MM.1S (cell line): ENCODE measurements around the gene TRPV4.

Experiments
- DNase-seq: peaks from one replicate; pipeline ENCODE4 v3.0.0-alpha.2; 2015
- H2AFZ ChIP-seq: fragments of 300-600 bp; sonication (generic); 2 replicates; pipeline ENCODE4 v1.6.0; 2016; ENCODE audit warnings: antibody characterized with exemption, low read length
- H3F3A ChIP-seq: fragments of 300-600 bp; sonication (generic); 2 replicates; pipeline ENCODE4 v1.6.1; 2016; ENCODE audit warnings: mild to moderate bottlenecking, antibody characterized with exemption, low read length, moderate library complexity, mixed read lengths; ENCODE audit not compliant: insufficient read depth
- H3K27ac ChIP-seq: fragments of 300-600 bp; sonication (generic); 2 replicates; pipeline ENCODE4 v1.5.1; 2016; ENCODE audit warnings: mild to moderate bottlenecking, low read length
- H3K27me3 ChIP-seq: fragments of 300-600 bp; sonication (generic); replicated peaks from 2 replicates; pipeline ENCODE4 v1.6.0; 2016; ENCODE audit warnings: low read length; ENCODE audit not compliant: insufficient read depth
- H3K36me3 ChIP-seq: fragments of 300-600 bp; sonication (generic); replicated peaks from 2 replicates; pipeline ENCODE4 v1.6.1; 2016; ENCODE audit warnings: mild to moderate bottlenecking, low read length, mixed read lengths; ENCODE audit not compliant: insufficient read depth
- H3K4me1 ChIP-seq: fragments of 300-600 bp; sonication (generic); 2 replicates; pipeline ENCODE4 v1.6.1; 2016; ENCODE audit warnings: low read length, mixed read lengths
- H3K4me2 ChIP-seq: fragments of 300-600 bp; sonication (generic); 2 replicates; pipeline ENCODE4 v1.6.0; 2016; ENCODE audit warnings: low read depth, low read length
- H3K4me3 ChIP-seq: fragments of 300-600 bp; sonication (generic); 2 replicates; pipeline ENCODE4 v1.5.1; 2016; ENCODE audit warnings: low read length, mixed read lengths
- H3K79me2 ChIP-seq: fragments of 300-600 bp; sonication (generic); 2 replicates; pipeline ENCODE4 v1.6.1; 2016; ENCODE audit warnings: mixed run types, low read length, mixed read lengths
- H3K9ac ChIP-seq: fragments of 300-600 bp; sonication (generic); 2 replicates; pipeline ENCODE4 v1.6.1; 2016; ENCODE audit warnings: low read length, mixed read lengths
- H3K9me2 ChIP-seq: fragments of 300-600 bp; sonication (generic); replicated peaks from 2 replicates; pipeline ENCODE4 v1.6.1; 2016; ENCODE audit warnings: mild to moderate bottlenecking, low read length, mixed read lengths; ENCODE audit not compliant: insufficient read depth
- H3K9me3 ChIP-seq: fragments of 300-600 bp; sonication (generic); replicated peaks from 2 replicates; pipeline ENCODE4 v1.6.1; 2016; ENCODE audit warnings: mild to moderate bottlenecking, low read length, mixed read lengths; ENCODE audit not compliant: insufficient read depth
- H4K20me1 ChIP-seq: fragments of 300-600 bp; sonication (generic); 2 replicates; pipeline ENCODE4 v1.6.1; 2016; ENCODE audit warnings: mild to moderate bottlenecking, low read length, moderate library complexity, mixed read lengths; ENCODE audit not compliant: insufficient read depth
- CTCF ChIP-seq: fragments of 300-600 bp; sonication (generic); IDR thresholded peaks from 2 replicates; pipeline ENCODE4 v1.5.1; 2016; ENCODE audit warnings: antibody characterized with exemption, low read length, mixed read lengths
- EZH2 ChIP-seq: fragments of 300-600 bp; sonication (generic); optimal IDR thresholded peaks from 2 replicates; pipeline ENCODE3; 2017; ENCODE audit warnings: low read depth, mild to moderate bottlenecking, antibody characterized with exemption, low read length, mixed read lengths
- EZH2phosphoT487 ChIP-seq: fragments of 300-600 bp; sonication (generic); IDR thresholded peaks from 2 replicates; pipeline ENCODE4 v1.6.1; 2018; ENCODE audit warnings: antibody characterized with exemption, low read length

Gene TRPV4

GRCh38 chr12:109767456-109767855 lies 65.7 kb downstream of the TRPV4 start:
- H3K36me3 ChIP-seq, result no peaks in the 10 kb centered on the region

GRCh38 chr12:109766251-109766778 lies 66.9 kb downstream of the TRPV4 start:
- H3K36me3 ChIP-seq, result no peaks in the 10 kb centered on the region
- H3K9me2 ChIP-seq, result no peaks in the 10 kb centered on the region
- DNase-seq, result no peak
- no peak overlapping the region for H3K4me2 ChIP-seq
- no peak overlapping the region for H3K4me3 ChIP-seq
- H2AFZ ChIP-seq, result no peak overlapping the region
- H3K9ac ChIP-seq, result no peak overlapping the region
- no peak overlapping the region for H3K27ac ChIP-seq
- H3K27me3 ChIP-seq, result no peaks in the 10 kb centered on the region
- H4K20me1 ChIP-seq, result no peaks in the 10 kb centered on the region
- TF ChIP-seq CTCF (no peak), EZH2 (no peak), EZH2phosphoT487 (no peak)
- no peaks in the 10 kb centered on the region for H3K79me2 ChIP-seq
- H3F3A ChIP-seq, result no peaks in the 10 kb centered on the region
- no peaks in the 10 kb centered on the region for H3K4me1 ChIP-seq
- H3K9me3 ChIP-seq, result no peaks in the 10 kb centered on the region

More at GRCh38 chr12:109767456-109767855, 65.7 kb downstream of the TRPV4 start:
- no peak for TF ChIP-seq EZH2
- TF ChIP-seq EZH2phosphoT487, result no peak
- no peak for TF ChIP-seq CTCF
- Histone ChIP-seq H3K27me3 (no peaks in the 10 kb centered on the region), H3K4me2 (no peak overlapping the region), H4K20me1 (no peaks in the 10 kb centered on the region), H3K9me2 (no peaks in the 10 kb centered on the region), H3K27ac (no peak overlapping the region), H3K4me3 (no peak overlapping the region), H3F3A (no peaks in the 10 kb centered on the region), H3K4me1 (no peaks in the 10 kb centered on the region), H3K9ac (no peak overlapping the region), H2AFZ (no peak overlapping the region), H3K79me2 (no peaks in the 10 kb centered on the region), H3K9me3 (no peaks in the 10 kb centered on the region)
- no peak for DNase-seq

- H3K27me3 ChIP-seq, result no peaks in the 10 kb centered on the region
- no peak for DNase-seq
- no peaks in the 10 kb centered on the region for H3K36me3 ChIP-seq
- no peaks in the 10 kb centered on the region for H3K4me1 ChIP-seq
- TF ChIP-seq EZH2phosphoT487 (no peak), CTCF (no peak), EZH2 (no peak)
- no peaks in the 10 kb centered on the region for H4K20me1 ChIP-seq
- no peak overlapping the region for H3K4me3 ChIP-seq
- no peak overlapping the region for H3K9ac ChIP-seq
- H3K79me2 ChIP-seq, result no peaks in the 10 kb centered on the region
- H3K9me3 ChIP-seq, result no peaks in the 10 kb centered on the region
- no peak overlapping the region for H2AFZ ChIP-seq
- H3K4me2 ChIP-seq, result no peak overlapping the region
- no peaks in the 10 kb centered on the region for H3K9me2 ChIP-seq
- H3F3A ChIP-seq, result no peaks in the 10 kb centered on the region
- H3K27ac ChIP-seq, result no peak overlapping the region
These were observed 67.8 kb downstream of the TRPV4 start for GRCh38 chr12:109765446-109765810.
